HG02763 (cell line): ENCODE measurements around the gene AQP7.
"Not testable (repeated sequence)": the region's sequence is repeated elsewhere in the genome, so short reads cannot be mapped to it uniquely, and the experiment has no call there.

Experiments
- ATAC-seq: cut with Tn5 transposase; IDR thresholded peaks from one replicate; pipeline ENCODE4 v1.9.1; 2021; ENCODE audit warnings: mild to moderate bottlenecking, moderate library complexity; ENCODE audit not compliant: unreplicated experiment

The AQP7 gene

DNA sequence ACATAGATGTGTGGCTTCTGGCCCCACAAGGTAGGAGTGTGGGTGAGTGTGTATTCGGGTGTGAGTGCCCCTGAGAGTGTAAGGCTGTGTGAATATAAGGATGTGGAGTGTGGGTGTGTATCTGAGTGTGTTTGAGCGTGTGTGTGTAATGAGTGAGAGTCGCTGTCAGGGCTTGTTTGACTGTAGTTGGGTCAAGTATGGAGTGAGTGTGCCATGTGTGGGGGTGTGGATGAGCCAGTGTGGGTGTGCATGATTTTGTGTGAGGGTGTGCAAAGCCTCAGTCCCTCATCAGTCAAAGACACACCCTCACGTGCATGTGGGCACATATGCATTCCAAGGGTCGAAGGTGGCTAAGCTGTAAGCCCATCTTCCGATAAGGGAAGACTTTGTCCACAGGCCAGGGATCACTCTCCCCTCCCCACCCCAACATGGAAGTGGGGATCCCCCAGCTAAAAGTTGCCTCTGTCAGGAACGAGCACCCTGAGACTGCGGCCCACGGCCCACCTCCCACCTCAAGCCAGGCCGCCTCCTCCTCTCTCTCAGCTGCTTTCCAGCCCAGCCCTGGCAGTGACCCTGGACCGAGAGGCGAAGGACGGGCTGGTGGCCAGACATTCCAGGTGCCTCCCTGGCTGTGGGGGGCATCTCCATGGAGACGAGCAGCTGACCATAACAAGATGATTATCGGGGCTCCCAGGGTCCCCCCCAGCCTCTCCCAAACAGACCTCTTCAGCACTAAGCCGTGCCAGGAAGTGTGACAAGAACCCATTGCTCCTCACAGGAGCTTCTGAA is 32.1 kb upstream of the AQP7 start:
- ATAC-seq: no peak

- ATAC-seq: no peak
Measured at GRCh38 chr9:33433871-33434270, 31.5 kb upstream of the AQP7 start.

- no peak for ATAC-seq
Measured at GRCh38 chr9:33431420-33431819, 29.1 kb upstream of the AQP7 start.

- no peak for ATAC-seq
Measured at GRCh38 chr9:33430942-33431341, 28.6 kb upstream of the AQP7 start.

DNA sequence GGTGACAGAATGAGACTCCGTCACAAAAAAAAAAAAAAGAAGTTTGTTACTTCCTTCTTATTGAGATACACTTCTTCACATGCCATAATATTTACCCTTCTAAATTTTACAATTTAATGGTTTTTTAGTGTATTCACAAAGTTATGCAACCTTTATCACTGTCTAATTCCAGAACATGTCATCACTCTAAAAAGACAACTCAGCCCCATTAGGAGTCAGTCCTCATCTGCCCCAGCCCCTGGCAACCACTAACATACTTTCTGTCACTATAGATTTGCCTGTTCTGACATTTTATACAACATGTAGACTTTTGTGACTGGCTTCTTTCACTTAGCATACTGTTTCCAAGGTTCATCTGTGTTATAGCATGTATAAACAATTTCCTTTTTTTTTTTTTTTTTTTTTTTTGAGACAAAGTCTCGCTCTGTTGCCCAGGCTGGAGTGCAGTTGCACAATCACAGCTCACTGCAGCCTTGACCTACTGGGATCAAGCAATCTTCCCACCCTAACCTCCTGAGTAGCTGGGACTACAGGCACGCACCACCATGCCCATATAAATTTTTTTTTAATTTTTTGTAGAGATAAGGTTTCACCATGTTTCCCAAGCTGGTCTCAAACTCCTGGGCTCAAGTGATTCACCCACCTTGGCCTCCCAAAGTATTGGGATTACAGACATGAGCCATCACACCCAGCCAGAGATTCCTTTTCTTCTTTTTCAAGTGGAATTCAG is 27.1 kb upstream of the AQP7 start:
- ATAC-seq: no peak

DNA sequence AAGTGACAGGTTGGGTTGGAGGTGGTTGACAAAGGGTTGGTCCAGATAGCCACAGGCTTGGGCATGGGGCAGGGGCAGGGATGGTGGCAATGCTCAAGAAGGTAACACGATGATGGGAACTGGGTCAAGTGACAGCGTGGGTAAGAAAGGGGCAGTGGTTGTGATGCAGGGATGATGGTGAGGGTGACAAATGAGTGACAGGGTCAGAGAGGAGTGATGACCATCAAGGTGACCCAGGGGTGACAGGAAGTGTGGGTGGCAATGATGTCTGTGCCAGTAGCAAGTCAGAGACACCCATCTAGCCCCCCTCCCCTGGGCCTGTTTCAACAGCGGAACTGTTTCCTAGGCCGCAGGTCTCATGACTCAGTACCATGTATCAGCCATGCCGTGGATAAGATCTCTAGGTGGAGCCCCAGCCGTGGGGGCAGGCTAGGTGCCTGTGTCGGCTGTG is 24.5 kb upstream of the AQP7 start:
- ATAC-seq: no peak

- ATAC-seq: no peak
Measured at GRCh38 chr9:33425128-33425533, 22.8 kb upstream of the AQP7 start.

- not testable (repeated sequence) for ATAC-seq
Measured at GRCh38 chr9:33424492-33424891, 22.1 kb upstream of the AQP7 start.

- ATAC-seq: not testable (repeated sequence)
Measured at GRCh38 chr9:33424043-33424442, 21.7 kb upstream of the AQP7 start.

- no peak for ATAC-seq
Measured at GRCh38 chr9:33419708-33420303, 17.4 kb upstream of the AQP7 start.

GRCh38 chr9:33418090-33418489 is 15.7 kb upstream of the AQP7 start:
- ATAC-seq: no peak

DNA sequence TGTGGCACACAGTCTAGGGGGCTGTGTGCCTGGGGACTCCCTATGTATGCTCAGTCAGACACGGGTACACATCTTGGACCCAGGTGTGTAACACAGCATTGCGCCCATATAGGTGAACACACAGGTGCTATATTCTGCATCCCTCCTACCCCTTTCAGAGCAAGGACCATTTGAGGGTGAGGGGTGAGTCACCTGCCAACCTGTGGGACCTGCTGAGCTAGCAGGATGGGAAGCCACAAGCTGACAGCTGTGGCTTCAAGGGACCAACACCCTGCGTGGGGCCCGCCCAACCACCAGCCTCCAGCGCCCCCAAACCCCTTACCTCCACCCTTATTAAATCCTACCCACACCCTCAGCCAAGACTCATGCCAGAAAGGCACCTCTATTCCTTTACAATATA is 14.6 kb upstream of the AQP7 start:
- ATAC-seq: no peak

DNA sequence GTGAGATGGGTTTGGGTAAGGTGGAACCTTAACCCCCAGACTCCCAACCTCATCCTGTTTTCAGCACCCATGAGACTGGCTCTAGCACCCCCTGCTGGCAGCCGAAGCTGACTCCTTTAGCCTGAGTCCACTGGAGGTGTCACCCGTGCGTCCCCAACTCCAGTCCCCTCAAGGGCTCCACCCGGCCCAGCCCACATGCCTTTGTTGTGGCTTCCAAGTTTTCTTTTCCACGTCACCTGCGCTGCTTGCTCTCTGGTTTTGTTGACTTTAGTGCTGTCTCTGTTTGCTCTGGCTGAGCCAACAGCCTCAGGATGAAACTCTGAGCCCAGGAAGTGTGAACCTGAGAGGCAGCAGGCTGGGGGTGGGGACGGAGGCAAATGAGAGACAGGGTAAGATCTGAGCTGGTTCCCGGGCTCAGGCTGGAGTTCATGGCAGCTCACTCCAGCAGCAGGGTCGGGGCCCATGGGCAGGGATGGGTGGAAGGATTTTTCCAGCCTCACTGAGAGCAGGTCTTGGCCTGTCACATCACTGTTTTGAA is 13.2 kb upstream of the AQP7 start:
- peak; percentile 56 for ATAC-seq

DNA sequence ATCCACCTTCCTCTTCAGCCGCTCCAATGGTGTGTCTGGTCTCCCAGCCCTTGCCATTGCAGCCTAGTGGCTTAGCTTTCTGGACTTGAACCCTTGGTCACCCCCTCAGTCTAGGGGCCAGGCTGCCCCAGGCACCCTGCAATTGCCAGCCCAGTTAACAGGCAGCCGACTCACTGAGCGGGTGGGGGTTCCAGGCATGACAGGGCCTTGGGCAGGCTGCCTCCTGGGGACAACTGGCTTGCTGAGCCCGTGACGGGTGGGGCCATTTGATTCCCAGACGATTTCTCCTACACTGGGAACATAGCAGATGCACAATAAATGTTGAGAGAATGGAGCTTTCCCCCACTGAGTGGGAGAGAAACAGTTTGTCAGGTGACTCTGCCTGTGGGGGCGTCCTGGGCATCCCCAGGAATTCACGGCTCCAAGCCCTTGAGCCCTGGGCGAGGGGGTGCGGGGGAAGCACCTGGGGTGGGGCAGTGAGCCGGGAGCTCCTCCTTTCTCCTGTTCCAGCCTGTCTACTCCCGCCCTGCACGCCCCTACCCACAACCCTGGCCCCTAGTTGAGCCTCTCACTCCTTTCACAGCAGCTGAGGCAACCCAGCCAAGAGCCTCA is 12.6 kb upstream of the AQP7 start:
- no peak for ATAC-seq

- ATAC-seq: no peak
Measured at GRCh38 chr9:33414268-33414667, 11.9 kb upstream of the AQP7 start.

- no peak for ATAC-seq
Measured at GRCh38 chr9:33408087-33408486, 5.7 kb upstream of the AQP7 start.

DNA sequence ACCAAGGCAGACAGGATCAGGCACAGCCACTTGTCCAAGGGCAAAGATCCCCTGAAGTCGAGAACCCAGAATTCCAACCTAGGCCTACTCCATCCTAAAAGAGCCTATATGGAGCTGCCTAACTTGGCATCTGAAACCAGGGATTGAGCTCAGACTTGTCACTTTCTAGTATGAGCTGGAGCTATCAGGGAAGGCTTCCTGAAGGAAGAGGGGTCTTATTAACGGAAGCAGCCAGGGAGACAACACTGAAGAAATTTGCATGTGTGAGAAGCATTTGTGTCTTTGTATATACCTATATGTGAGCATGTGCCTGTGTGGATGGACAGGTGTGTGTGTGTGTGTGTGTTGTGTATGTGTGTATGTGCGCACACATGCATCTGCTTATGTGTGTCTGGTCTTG is 4.7 kb upstream of the AQP7 start:
- no peak for ATAC-seq

DNA sequence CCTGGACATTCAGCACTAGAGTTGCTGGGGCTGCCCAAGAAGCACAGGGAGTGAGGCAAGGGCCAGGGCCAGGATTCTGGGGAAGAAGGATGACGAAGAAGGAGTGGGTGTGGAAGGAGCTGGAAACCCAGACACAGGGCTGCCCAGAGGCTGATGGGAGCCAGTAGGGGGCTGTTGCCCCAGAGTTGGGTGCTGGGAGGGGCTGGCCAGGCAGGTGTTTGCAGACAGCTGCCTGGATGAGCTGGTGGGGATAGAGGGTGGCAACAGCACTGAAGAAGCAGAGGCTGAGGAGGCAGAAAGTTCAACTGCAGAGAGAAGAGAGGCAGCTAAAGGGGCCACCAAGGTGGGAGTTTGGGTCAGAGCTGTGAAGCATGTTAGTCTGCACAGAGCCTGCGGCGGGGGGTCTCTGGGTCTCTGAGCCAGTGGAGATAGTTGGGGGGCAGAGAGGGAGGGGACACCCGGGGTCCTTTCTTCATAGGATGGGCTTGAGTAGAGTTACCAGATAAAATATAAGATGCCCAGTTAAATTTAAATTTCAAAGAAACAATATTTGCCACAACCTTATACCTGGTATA is 2.5 kb upstream of the AQP7 start:
- ATAC-seq: no peak

- no peak for ATAC-seq
Measured at GRCh38 chr9:33403941-33404787, 1.8 kb upstream of the AQP7 start.

GRCh38 chr9:33401809-33402208 is 559 bp downstream of the AQP7 start:
- ATAC-seq: not testable (repeated sequence)
